ENCODE data around the gene TIMP3.

Gene TIMP3

GRCh38 chr22:32897400-32897799 lies 95.9 kb downstream of the TIMP3 start:
- TF ChIP-seq, protein P1, sequence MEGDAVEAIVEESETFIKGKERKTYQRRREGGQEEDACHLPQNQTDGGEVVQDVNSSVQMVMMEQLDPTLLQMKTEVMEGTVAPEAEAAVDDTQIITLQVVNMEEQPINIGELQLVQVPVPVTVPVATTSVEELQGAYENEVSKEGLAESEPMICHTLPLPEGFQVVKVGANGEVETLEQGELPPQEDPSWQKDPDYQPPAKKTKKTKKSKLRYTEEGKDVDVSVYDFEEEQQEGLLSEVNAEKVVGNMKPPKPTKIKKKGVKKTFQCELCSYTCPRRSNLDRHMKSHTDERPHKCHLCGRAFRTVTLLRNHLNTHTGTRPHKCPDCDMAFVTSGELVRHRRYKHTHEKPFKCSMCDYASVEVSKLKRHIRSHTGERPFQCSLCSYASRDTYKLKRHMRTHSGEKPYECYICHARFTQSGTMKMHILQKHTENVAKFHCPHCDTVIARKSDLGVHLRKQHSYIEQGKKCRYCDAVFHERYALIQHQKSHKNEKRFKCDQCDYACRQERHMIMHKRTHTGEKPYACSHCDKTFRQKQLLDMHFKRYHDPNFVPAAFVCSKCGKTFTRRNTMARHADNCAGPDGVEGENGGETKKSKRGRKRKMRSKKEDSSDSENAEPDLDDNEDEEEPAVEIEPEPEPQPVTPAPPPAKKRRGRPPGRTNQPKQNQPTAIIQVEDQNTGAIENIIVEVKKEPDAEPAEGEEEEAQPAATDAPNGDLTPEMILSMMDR (conservative IDR thresholded peaks at IDR 0.05; ENCODE audit: low read length) = no peak
- no peak for TF ChIP-seq EZH2phosphoT487 (IDR thresholded peaks at IDR 0.05; ENCODE audit: borderline replicate concordance)
- Histone ChIP-seq H3K9me2 (replicated peaks; ENCODE audit: low read depth, low read length) (no peaks in the 10 kb centered on the region), H3K9me3 (ENCODE audit: insufficient read depth, low read depth, low read length) (no peaks in the 10 kb centered on the region), H3K4me1 (ENCODE audit: insufficient read depth, low read length, poor library complexity, severe bottlenecking) (no peaks in the 10 kb centered on the region), H3K9ac (ENCODE audit: low read depth, low read length, poor library complexity, severe bottlenecking) (no peak overlapping the region), H3K27me3 (ENCODE audit: insufficient read depth, low read length, poor library complexity, severe bottlenecking) (no peaks in the 10 kb centered on the region), H3K4me3 (ENCODE audit: low read length, poor library complexity, severe bottlenecking) (no peak overlapping the region), H3F3A (ENCODE audit: low read depth) (no peaks in the 10 kb centered on the region), H3K36me3 (ENCODE audit: insufficient read depth, low read length) (no peaks in the 10 kb centered on the region), H2AFZ (ENCODE audit: low read length) (no peak overlapping the region), H3K4me2 (ENCODE audit: low read depth, low read length, poor library complexity, severe bottlenecking) (no peak overlapping the region), H3K79me2 (ENCODE audit: insufficient read depth, low read length) (no peaks in the 10 kb centered on the region), H4K20me1 (ENCODE audit: insufficient read depth, low read length, poor library complexity, severe bottlenecking) (no peaks in the 10 kb centered on the region)

DNA sequence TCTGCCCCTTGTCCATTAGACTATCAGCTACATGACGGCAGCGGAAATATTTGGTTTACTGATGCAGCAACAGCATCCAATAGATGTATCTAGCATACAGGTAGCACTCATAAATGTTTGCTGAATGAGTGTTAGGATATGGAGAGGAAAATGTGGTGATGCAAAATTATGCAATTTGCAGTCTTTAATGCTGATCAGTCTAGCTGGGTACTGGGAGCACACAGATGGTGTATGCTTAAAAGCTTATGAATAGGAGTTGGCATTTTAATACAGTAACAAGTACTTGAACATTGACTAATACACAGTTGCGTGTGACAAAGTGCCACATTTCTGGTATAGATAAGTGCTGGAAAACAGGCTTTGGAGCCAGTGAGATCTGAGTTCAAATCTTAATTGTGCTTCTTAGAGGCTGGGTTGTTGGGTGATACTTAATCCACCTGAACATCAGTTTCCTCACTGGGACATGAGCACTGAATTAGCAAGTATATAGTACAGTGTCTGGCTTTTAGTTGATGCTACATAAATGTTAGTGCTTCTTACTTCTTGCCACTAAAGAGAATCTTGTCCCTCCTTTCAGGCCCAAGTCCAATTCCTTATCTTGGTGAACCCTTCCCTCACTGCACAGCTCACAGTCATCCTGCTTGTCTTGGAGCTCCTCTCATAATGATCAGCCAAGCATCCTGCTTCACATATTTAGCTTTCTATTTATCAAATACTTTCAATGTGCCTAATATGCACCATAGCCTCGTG lies 99.6 kb downstream of the TIMP3 start:
- Histone ChIP-seq H3K79me2 (ENCODE audit: insufficient read depth, low read length) (no peaks in the 10 kb centered on the region), H3K9me2 (replicated peaks; ENCODE audit: low read depth, low read length) (no peaks in the 10 kb centered on the region), H4K20me1 (ENCODE audit: insufficient read depth, low read length, poor library complexity, severe bottlenecking) (no peaks in the 10 kb centered on the region), H3K4me3 (ENCODE audit: low read length, poor library complexity, severe bottlenecking) (no peak overlapping the region), H3K9me3 (ENCODE audit: insufficient read depth, low read depth, low read length) (no peaks in the 10 kb centered on the region), H3K4me1 (ENCODE audit: insufficient read depth, low read length, poor library complexity, severe bottlenecking) (no peaks in the 10 kb centered on the region), H3K9ac (ENCODE audit: low read depth, low read length, poor library complexity, severe bottlenecking) (no peak overlapping the region), H2AFZ (ENCODE audit: low read length) (no peak overlapping the region), H3F3A (ENCODE audit: low read depth) (no peaks in the 10 kb centered on the region), H3K4me2 (ENCODE audit: low read depth, low read length, poor library complexity, severe bottlenecking) (no peak overlapping the region), H3K27me3 (ENCODE audit: insufficient read depth, low read length, poor library complexity, severe bottlenecking) (no peaks in the 10 kb centered on the region), H3K36me3 (ENCODE audit: insufficient read depth, low read length) (no peaks in the 10 kb centered on the region)
- TF ChIP-seq, protein P1 (conservative IDR thresholded peaks at IDR 0.05; ENCODE audit: low read length) = no peak
- no peak for TF ChIP-seq EZH2phosphoT487 (IDR thresholded peaks at IDR 0.05; ENCODE audit: borderline replicate concordance)

- Histone ChIP-seq H3K9ac (ENCODE audit: low read depth, low read length, poor library complexity, severe bottlenecking) (no peak overlapping the region), H3K36me3 (ENCODE audit: insufficient read depth, low read length) (no peaks in the 10 kb centered on the region), H3K79me2 (ENCODE audit: insufficient read depth, low read length) (no peaks in the 10 kb centered on the region), H3K4me1 (ENCODE audit: insufficient read depth, low read length, poor library complexity, severe bottlenecking) (no peaks in the 10 kb centered on the region), H3K4me3 (ENCODE audit: low read length, poor library complexity, severe bottlenecking) (no peak overlapping the region), H2AFZ (ENCODE audit: low read length) (no peak overlapping the region), H3K27me3 (ENCODE audit: insufficient read depth, low read length, poor library complexity, severe bottlenecking) (no peaks in the 10 kb centered on the region), H3K9me2 (replicated peaks; ENCODE audit: low read depth, low read length) (no peaks in the 10 kb centered on the region), H3F3A (ENCODE audit: low read depth) (no peaks in the 10 kb centered on the region), H3K9me3 (ENCODE audit: insufficient read depth, low read depth, low read length) (no peaks in the 10 kb centered on the region), H3K4me2 (ENCODE audit: low read depth, low read length, poor library complexity, severe bottlenecking) (no peak overlapping the region), H4K20me1 (ENCODE audit: insufficient read depth, low read length, poor library complexity, severe bottlenecking) (no peaks in the 10 kb centered on the region)
- no peak for TF ChIP-seq EZH2phosphoT487 (IDR thresholded peaks at IDR 0.05; ENCODE audit: borderline replicate concordance)
- TF ChIP-seq, protein P1 (conservative IDR thresholded peaks at IDR 0.05; ENCODE audit: low read length) = no peak; the same call in 1 of the 2 replicates
These were observed 100.4 kb downstream of the TIMP3 start for GRCh38 chr22:32901925-32902324.
